Gastroesophageal sphincter (tissue), 4 donors: ENCODE results near the gene CBLN3. TPM values are rescaled to one million over a fixed set of nuclear protein-coding genes. Genes with fewer than 3 reads are reported as not detected.

Source experiments
- ATAC-seq: fragments of 150-250 bp; one replicate; pipeline ENCODE4 v1.9.1; 2016; ENCODE audit warnings: mild to moderate bottlenecking, moderate library complexity
- H3K27ac ChIP-seq, 4 donors: fragments of 200-600 bp; sonication (generic) in 3 of 4; 1 replicate in 3 of 4; 2 replicates in 1 of 4; pipeline ENCODE4 v1.5.1; 2016 to 2019
- H3K27me3 ChIP-seq: fragments of 200-600 bp; sonication (generic); one replicate; pipeline ENCODE4 v1.5.1; 2019
- H3K36me3 ChIP-seq, 2 donors: fragments of 200-600 bp; sonication (generic); one replicate each; pipeline ENCODE4 v1.5.1; 2019; ENCODE audit warnings: control low read depth in 1 of 2
- H3K4me1 ChIP-seq, 3 donors: fragments of 200-600 bp; sonication (generic); 1 replicate in 2 of 3; 2 replicates in 1 of 3; pipeline ENCODE4 v1.5.1; 2016 to 2019; ENCODE audit warnings: control low read depth in 2 of 3
- H3K4me3 ChIP-seq, 2 donors: fragments of 200-600 bp; sonication (generic); one replicate each; pipeline ENCODE4 v1.5.1; 2019; ENCODE audit warnings: mild to moderate bottlenecking in 1 of 2, moderate library complexity in 1 of 2
- H3K9me3 ChIP-seq, 3 donors: fragments of 200-600 bp; sonication (generic); one replicate each; pipeline ENCODE4 v1.5.1; 2017 to 2019; ENCODE audit warnings: control low read depth in 2 of 3
- CTCF ChIP-seq, 4 experiments: fragments of 200-600 bp in 2 of 4; fragments of 450-650 bp in 2 of 4; sonication (generic) in 1 of 4; IDR thresholded peaks; one replicate each; pipeline ENCODE4 v1.5.1; 2017 to 2019; ENCODE audit warnings: antibody characterized with exemption in 4 of 4, mild to moderate bottlenecking in 2 of 4, moderate library complexity in 2 of 4
- EP300 ChIP-seq: sonication (generic); formaldehyde crosslinking; IDR thresholded peaks from one replicate; pipeline ENCODE4 v1.6.1; 2017; ENCODE audit warnings: antibody characterized with exemption, mild to moderate bottlenecking
- POLR2A ChIP-seq, 2 donors: fragments of 450-650 bp; IDR thresholded peaks; one replicate each; pipeline ENCODE4 v1.6.1; 2017; ENCODE audit warnings: antibody characterized with exemption in 2 of 2, mild to moderate bottlenecking in 2 of 2, moderate library complexity in 1 of 2
- POLR2AphosphoS5 ChIP-seq: sonication (generic); formaldehyde crosslinking; IDR thresholded peaks from one replicate; pipeline ENCODE4 v1.6.1; 2017; ENCODE audit warnings: antibody characterized with exemption
- WGBS, 2 donors: methylation state at CpG; one replicate each; pipeline ENCODE4 v1.1.5; 2018; ENCODE audit warnings: low coverage in 1 of 2; 5-methylcytosine and 5-hydroxymethylcytosine counted together
- total RNA-seq, 4 donors: library from RNA; depleted of rRNA; stranded (reverse); fragments of >200 nt; gene quantifications; one replicate each; pipeline ENCODE4 v1.1.0, GENCODE V29; 2016

CBLN3 gene
- total RNA-seq, 4 donors from 2014 or later = 0.49 to 2.8 (median 2.1) TPM

- TF ChIP-seq POLR2AphosphoS5 (peak; percentile 4), POLR2A (IDR thresholded peaks at IDR 0.05) (no peak), CTCF (IDR thresholded peaks at IDR 0.05) (no peak)
- H3K4me3 ChIP-seq = no peak overlapping the region
- H3K36me3 ChIP-seq = no peaks in the 10 kb centered on the region
- H3K27me3 ChIP-seq = peaks cover 25% of the 10 kb centered on the region
- peak overlapping the region in 3 of 4 donors; percentile 33 to 54 (median 42) for H3K27ac ChIP-seq
- ATAC-seq = peak; percentile 6
- no peaks in the 10 kb centered on the region for H3K9me3 ChIP-seq
- 19 to 30% methylated on average over 3 of the region's 3 CpGs for WGBS, 2 donors
- peaks cover 0 to 20% (median 10%) of the 10 kb centered on the region in 3 donors for H3K4me1 ChIP-seq
Measured at GRCh38 chr14:24425704-24426103, 3.8 kb downstream of the CBLN3 start.

DNA sequence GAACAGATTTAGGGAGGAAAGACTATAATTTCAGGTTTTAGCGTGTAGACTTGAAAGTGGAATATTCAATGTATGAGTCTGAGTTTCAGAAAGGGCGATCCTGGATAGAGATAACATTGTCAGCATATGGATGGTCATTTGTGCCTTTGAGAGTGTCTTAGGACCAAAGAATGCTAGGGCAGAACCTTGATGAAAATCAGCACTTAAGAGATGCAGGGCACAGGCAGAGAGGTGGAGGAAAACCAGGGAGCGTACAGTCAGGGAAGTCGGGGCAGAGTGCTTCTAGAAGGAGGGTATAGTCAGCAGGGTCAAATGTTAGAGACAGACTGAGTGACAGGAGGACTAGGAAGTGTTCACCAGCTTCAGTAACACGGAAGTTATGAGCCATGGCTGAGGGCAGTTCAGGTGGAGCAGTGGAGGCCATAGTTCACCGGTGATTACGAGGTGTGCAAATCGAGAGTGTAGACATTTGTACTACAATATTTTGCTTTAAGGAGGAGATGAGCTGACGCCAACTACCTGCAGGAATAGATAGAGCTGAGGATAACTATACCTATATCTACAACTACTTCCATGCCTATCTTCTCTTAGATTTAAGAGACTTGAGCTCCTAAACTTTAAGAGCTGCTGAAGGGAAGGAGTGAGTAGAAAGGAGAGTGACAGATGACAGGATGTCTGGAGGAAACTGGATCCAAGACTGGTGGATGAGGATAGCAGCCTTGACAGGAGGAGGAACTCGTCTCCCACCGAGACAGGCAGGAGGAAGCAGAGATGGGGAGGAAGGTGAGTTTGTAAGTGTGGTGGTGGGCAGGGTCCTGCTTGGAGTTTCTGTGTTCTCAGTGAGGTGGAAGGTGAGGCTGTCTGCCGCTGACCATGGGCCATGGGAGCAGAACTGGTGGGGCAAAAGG, 6.5 kb downstream of the CBLN3 start:
- Histone ChIP-seq H3K36me3 (no peaks in the 10 kb centered on the region), H3K9me3 (no peaks in the 10 kb centered on the region), H3K4me3 (no peak overlapping the region), H3K27ac (no peak overlapping the region), H3K4me1 (peaks cover 0 to 13% (median 4%) of the 10 kb centered on the region in 3 donors), H3K27me3 (peaks cover 37% of the 10 kb centered on the region)
- WGBS, 2 donors = 76 to 81% methylated on average over 10 to 12 of the region's 12 CpGs
- TF ChIP-seq POLR2AphosphoS5 = no peak
- no peak for ATAC-seq

DNA sequence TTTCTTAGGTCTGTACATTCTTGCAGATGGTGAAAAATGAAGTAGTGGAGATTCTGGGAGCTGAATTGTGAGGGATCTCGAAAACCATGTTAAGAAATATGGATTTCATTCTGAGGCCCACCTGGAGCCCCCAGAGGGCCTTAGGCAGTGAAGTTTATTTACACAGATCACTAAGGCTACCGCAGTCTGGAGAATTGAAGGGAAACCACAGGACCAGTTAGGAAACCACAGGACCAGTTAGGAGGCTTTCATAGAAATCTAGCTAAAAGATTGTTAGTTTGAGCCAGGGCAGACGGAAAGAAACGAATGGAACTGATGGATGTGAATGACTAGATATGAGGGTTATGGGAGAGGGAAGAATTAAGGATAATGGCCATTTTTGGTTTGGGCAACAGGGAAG, 7.2 kb downstream of the CBLN3 start:
- no peak overlapping the region for H3K4me3 ChIP-seq
- no peak overlapping the region for H3K27ac ChIP-seq
- H3K36me3 ChIP-seq = no peaks in the 10 kb centered on the region
- no peaks in the 10 kb centered on the region for H3K9me3 ChIP-seq
- WGBS, 2 donors = 50 to 59% methylated on average over 3 of the region's 4 CpGs
- H3K27me3 ChIP-seq = peaks cover 37% of the 10 kb centered on the region
- H3K4me1 ChIP-seq = peaks cover 0 to 13% (median 4%) of the 10 kb centered on the region in 3 donors
- ATAC-seq = no peak
- TF ChIP-seq EP300 (no peak), POLR2A (IDR thresholded peaks at IDR 0.05) (no peak), CTCF (IDR thresholded peaks at IDR 0.05) (no peak), POLR2AphosphoS5 (no peak)

DNA sequence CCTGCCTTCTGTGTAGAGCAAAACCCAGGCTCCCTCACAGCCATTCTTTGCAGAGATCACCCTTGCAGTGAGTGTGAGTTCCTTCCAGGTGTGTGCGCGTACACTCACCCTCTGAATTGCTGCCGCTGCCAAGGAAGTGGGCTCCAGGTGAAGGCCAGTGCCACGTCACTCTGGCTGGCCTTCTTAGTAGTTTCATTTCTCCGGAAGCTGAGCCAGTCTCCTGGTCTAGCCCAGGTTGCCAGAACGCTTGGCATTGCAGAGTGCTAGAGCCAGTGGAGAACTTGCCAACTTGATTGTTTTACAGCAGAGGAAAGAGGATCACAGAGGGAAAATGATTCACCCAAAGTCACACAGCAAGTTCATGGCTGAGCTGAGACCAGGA, 11.0 kb downstream of the CBLN3 start:
- ATAC-seq = peak; percentile 14
- Histone ChIP-seq H3K4me3 (no peak overlapping the region), H3K27ac (no peak overlapping the region), H3K4me1 (peaks cover 0 to 13% (median 0%) of the 10 kb centered on the region in 3 donors), H3K9me3 (no peaks in the 10 kb centered on the region), H3K36me3 (peaks cover 0 to 25% of the 10 kb centered on the region in 2 donors), H3K27me3 (peaks cover 34% of the 10 kb centered on the region)
- WGBS, 2 donors = 100% methylated on average over 1 of the region's 6 CpGs; no CpG with 5 or more reads in 1 of the 2 donors
- peak in 1 of 2 donors; percentile 1 for TF ChIP-seq POLR2A (IDR thresholded peaks at IDR 0.05)
- no peak for TF ChIP-seq CTCF (IDR thresholded peaks at IDR 0.05)

DNA sequence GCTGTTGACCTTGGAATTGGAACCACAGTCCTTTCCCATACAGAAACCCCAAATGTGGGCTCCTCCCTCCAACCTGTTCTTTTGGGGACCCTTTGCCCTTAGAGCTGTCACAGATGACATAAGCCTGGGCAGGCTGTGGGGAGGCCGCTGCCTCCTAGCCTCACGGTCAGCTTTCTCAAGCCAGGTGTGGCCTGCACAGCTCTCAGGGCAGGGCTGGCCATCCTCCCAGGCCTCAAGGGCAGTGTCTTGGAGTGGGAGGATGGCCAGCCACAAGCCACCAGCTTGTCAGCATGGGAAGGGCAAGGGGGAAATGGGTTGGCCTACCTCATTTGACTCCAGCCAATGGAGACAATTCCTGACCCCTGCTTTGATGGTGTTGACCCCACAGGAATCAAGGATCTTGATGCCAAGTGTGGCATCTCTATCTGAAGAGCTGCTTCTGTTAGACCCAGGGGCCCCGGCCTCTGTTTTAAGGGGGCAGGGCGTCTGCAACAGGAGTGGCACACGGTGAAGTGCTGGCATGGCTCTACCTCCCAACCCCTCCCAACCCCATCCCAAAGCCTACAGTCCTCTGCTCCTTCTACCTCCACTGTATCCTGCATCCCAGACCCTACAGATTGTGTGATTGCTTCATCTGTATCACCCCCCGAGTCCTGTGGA, 11.5 kb downstream of the CBLN3 start:
- H3K4me1 ChIP-seq = peaks cover 0 to 13% (median 0%) of the 10 kb centered on the region in 3 donors
- H3K36me3 ChIP-seq = peaks cover 0 to 31% of the 10 kb centered on the region in 2 donors
- no peak overlapping the region for H3K4me3 ChIP-seq
- no peak for ATAC-seq
- TF ChIP-seq POLR2A (IDR thresholded peaks at IDR 0.05) (no peak), CTCF (IDR thresholded peaks at IDR 0.05) (no peak), EP300 (no peak), POLR2AphosphoS5 (no peak)
- H3K27ac ChIP-seq = no peak overlapping the region
- peaks cover 29% of the 10 kb centered on the region for H3K27me3 ChIP-seq
- no peaks in the 10 kb centered on the region for H3K9me3 ChIP-seq
- WGBS, 2 donors = 71 to 78% methylated on average over 1 to 4 of the region's 6 CpGs
